Nucleus accumbens (tissue), 56 donors: ENCODE results near the gene PSMB4.
A peak's percentile ranks its signal among the peaks of the same experiment; 100 is the strongest.
"Not testable (repeated sequence)": the region's sequence is repeated elsewhere in the genome, so short reads cannot be mapped to it uniquely, and the experiment has no call there.

Source experiments
- DNase-seq, 56 donors: peaks; one replicate each; lab custom pipeline; 2025; lab: John Stamatoyannopoulos, UW

PSMB4 gene

GRCh38 chr1:151399324-151400171 is at the start of gene PSMB4:
PSMB4 (plus strand) TSS chr1:151399573; CDS start chr1:151399588, 15 bp downstream.
- peak; percentile 46 to 96 (median 84) for DNase-seq

- DNase-seq, result not testable (repeated sequence)
Measured at GRCh38 chr1:151350323-151350722, 49.0 kb upstream of the PSMB4 start.

GRCh38 chr1:151352021-151352718 is 47.2 kb upstream of the PSMB4 start:
- no peak for DNase-seq

- no peak for DNase-seq
Measured at GRCh38 chr1:151356696-151357095, 42.7 kb upstream of the PSMB4 start.

GRCh38 chr1:151361883-151362282 is 37.5 kb upstream of the PSMB4 start:
- DNase-seq, result no peak

GRCh38 chr1:151362308-151363155 is 36.8 kb upstream of the PSMB4 start:
- DNase-seq, result no peak

GRCh38 chr1:151364996-151365395 is 34.4 kb upstream of the PSMB4 start:
- no peak for DNase-seq

GRCh38 chr1:151367658-151368392 is 31.5 kb upstream of the PSMB4 start:
- DNase-seq, result peak in 16 of 56 donors; percentile 3 to 36 (median 16)

GRCh38 chr1:151368393-151369301 is 30.7 kb upstream of the PSMB4 start:
- no peak for DNase-seq

GRCh38 chr1:151369302-151369610 is 30.1 kb upstream of the PSMB4 start:
- no peak for DNase-seq

- no peak for DNase-seq
Measured at GRCh38 chr1:151369621-151370048, 29.7 kb upstream of the PSMB4 start.

GRCh38 chr1:151370211-151370911 is 29.0 kb upstream of the PSMB4 start:
- peak in 3 of 56 donors; percentile 5 to 12 (median 11) for DNase-seq

GRCh38 chr1:151371370-151372057 is 27.9 kb upstream of the PSMB4 start:
- peak in 46 of 56 donors; percentile 7 to 71 (median 37) for DNase-seq

- peak in 51 of 56 donors; percentile 6 to 76 (median 45) for DNase-seq
Measured at GRCh38 chr1:151372058-151372934, 27.1 kb upstream of the PSMB4 start, which contains the start of gene SELENBP1. SELENBP1 (minus strand) TSS chr1:151372705; CDS start chr1:151372641, 64 bp downstream.

GRCh38 chr1:151373196-151373595 is 26.2 kb upstream of the PSMB4 start:
- DNase-seq, result no peak

- no peak for DNase-seq
Measured at GRCh38 chr1:151377150-151377884, 22.1 kb upstream of the PSMB4 start.
